Gastrocnemius medialis (tissue), 4 donors: Measurements from ENCODE around the gene PARN. TPM values are rescaled to one million over a fixed set of nuclear protein-coding genes. Genes with fewer than 3 reads are reported as not detected.
"Not testable (repeated sequence)": the region's sequence is repeated elsewhere in the genome, so short reads cannot be mapped to it uniquely, and the experiment has no call there.

Experiments
- ATAC-seq, 2 donors: fragments of 150-250 bp; one replicate each; pipeline ENCODE4 v1.9.1; 2016
- DNase-seq, 2 donors: peaks; one replicate each; pipeline ENCODE4 v3.0.0-alpha.2; 2019
- H3K27ac ChIP-seq, 4 donors: fragments of 200-600 bp; sonication (generic); 1 replicate in 1 of 4; 2 replicates in 3 of 4; pipeline ENCODE4 v1.5.1; 2016 to 2018; ENCODE audit warnings: mild to moderate bottlenecking in 2 of 4, moderate library complexity in 1 of 4
- H3K27me3 ChIP-seq, 3 donors: fragments of 200-600 bp; sonication (generic) in 2 of 3; 1 replicate in 1 of 3; 2 replicates in 2 of 3; pipeline versions ENCODE4 v1.5.1 to v1.6.0; 2016 to 2019; ENCODE audit warnings: mild to moderate bottlenecking in 1 of 3, moderate library complexity in 1 of 3
- H3K36me3 ChIP-seq, 2 donors: fragments of 200-600 bp; sonication (generic) in 1 of 2; one replicate each; pipeline ENCODE4 v1.5.1; 2017 to 2018
- H3K4me1 ChIP-seq, 2 donors: fragments of 200-600 bp; sonication (generic) in 1 of 2; one replicate each; pipeline ENCODE4 v1.5.1; 2016 to 2017; ENCODE audit warnings: mild to moderate bottlenecking in 2 of 2
- H3K4me3 ChIP-seq, 4 donors: fragments of 200-600 bp; sonication (generic) in 3 of 4; 1 replicate in 1 of 4; 2 replicates in 3 of 4; pipeline ENCODE4 v1.5.1; 2016 to 2019; ENCODE audit warnings: mild to moderate bottlenecking in 2 of 4
- H3K9me3 ChIP-seq, 3 donors: fragments of 200-600 bp; sonication (generic) in 2 of 3; 1 replicate in 1 of 3; 2 replicates in 2 of 3; pipeline ENCODE4 v1.5.1; 2016 to 2019
- POLR2A ChIP-seq, 2 donors: fragments of 450-650 bp; IDR thresholded peaks; one replicate each; pipeline ENCODE4 v1.6.1; 2017; ENCODE audit warnings: antibody characterized with exemption in 2 of 2, mild to moderate bottlenecking in 2 of 2, moderate library complexity in 2 of 2
- in situ Hi-C, 4 donors: fragments of 200-750 bp; cut with MboI; loops; one replicate each; pipeline versions ENCODE4 v1.15.0 to v1.8.0; 2017; ENCODE audit warnings: low sequenced_read_pairs in 4 of 4
- intact Hi-C: fragments of 100-400 bp; cut with DNase I; formaldehyde crosslinking; loops from one replicate; pipeline ENCODE4 v1.15.1; 2023; ENCODE audit warnings: low total_unique reads
- total RNA-seq, 4 donors: library from RNA; depleted of rRNA; stranded (reverse); fragments of >200 nt; gene quantifications; one replicate each; pipeline versions ENCODE4 v1.1.0 to v1.2.3, GENCODE V29; 2016
- TF ChIP-seq, protein P1 (sequence below), 5 experiments: fragments of 450-650 bp in 3 of 5; fragments of 200-600 bp in 2 of 5; sonication (generic) in 2 of 5; IDR thresholded peaks in 4 of 5; conservative IDR thresholded peaks in 1 of 5; 1 replicate in 4 of 5; 2 replicates in 1 of 5; pipeline ENCODE4 v1.5.1; 2016 to 2019; ENCODE audit warnings: antibody characterized with exemption in 5 of 5, mild to moderate bottlenecking in 3 of 5, moderate library complexity in 3 of 5

PARN gene
- total RNA-seq, 4 donors from 2014 or later: 18.8 to 44.9 (median 31.2) TPM

DNA sequence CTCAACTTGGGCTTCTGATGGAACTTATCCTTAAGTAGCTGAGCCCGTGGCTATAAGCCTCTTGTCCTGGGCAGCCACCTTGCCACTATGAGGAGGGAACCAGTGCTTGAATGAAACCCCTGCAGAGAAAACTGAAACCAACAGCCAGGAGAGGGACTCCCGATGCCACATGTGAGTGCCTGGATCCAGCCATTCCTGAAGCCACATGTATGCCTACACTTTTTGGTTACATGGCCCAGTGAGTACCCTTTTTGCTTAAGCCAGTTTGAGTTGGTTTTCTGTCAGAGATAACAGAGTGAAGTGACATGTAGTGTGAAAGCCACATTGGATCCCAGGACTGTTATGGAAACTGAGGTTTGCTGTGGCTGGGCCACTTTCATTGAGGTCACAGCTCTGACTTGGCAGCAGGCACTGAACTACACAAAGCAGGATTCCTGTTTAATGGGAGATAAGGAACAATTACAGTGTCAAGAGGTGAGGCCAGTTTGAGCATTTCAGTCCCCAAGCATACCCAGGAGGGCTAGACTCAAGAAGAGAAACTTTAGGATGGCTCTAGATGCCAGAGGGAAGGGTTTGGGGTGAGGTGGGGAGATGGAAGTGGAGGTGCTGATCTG is 222.2 kb downstream of the PARN start:
- Histone ChIP-seq H3K9me3 (no peaks in the 10 kb centered on the region), H3K4me3 (no peak overlapping the region), H3K4me1 (peaks cover 5 to 11% of the 10 kb centered on the region in 2 donors), H3K36me3 (no peaks in the 10 kb centered on the region), H3K27me3 (no peaks in the 10 kb centered on the region), H3K27ac (peak overlapping the region; percentile 86 to 89 (median 88))
- DNase-seq (no peak), ATAC-seq (no peak)
- intact Hi-C loops: no loop called here
- no peak for TF ChIP-seq POLR2A (IDR thresholded peaks at IDR 0.05)
- TF ChIP-seq, protein P1, sequence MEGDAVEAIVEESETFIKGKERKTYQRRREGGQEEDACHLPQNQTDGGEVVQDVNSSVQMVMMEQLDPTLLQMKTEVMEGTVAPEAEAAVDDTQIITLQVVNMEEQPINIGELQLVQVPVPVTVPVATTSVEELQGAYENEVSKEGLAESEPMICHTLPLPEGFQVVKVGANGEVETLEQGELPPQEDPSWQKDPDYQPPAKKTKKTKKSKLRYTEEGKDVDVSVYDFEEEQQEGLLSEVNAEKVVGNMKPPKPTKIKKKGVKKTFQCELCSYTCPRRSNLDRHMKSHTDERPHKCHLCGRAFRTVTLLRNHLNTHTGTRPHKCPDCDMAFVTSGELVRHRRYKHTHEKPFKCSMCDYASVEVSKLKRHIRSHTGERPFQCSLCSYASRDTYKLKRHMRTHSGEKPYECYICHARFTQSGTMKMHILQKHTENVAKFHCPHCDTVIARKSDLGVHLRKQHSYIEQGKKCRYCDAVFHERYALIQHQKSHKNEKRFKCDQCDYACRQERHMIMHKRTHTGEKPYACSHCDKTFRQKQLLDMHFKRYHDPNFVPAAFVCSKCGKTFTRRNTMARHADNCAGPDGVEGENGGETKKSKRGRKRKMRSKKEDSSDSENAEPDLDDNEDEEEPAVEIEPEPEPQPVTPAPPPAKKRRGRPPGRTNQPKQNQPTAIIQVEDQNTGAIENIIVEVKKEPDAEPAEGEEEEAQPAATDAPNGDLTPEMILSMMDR (IDR thresholded peaks at IDR 0.05 in 4 of 5, conservative IDR thresholded peaks at IDR 0.05 in 1 of 5): no peak
- in situ Hi-C loops: loop anchor here in 1 of 4 donors (25.0 kb wide), 1 partner anchor 96 kb away; no protein-coding TSS in a partner anchor

DNA sequence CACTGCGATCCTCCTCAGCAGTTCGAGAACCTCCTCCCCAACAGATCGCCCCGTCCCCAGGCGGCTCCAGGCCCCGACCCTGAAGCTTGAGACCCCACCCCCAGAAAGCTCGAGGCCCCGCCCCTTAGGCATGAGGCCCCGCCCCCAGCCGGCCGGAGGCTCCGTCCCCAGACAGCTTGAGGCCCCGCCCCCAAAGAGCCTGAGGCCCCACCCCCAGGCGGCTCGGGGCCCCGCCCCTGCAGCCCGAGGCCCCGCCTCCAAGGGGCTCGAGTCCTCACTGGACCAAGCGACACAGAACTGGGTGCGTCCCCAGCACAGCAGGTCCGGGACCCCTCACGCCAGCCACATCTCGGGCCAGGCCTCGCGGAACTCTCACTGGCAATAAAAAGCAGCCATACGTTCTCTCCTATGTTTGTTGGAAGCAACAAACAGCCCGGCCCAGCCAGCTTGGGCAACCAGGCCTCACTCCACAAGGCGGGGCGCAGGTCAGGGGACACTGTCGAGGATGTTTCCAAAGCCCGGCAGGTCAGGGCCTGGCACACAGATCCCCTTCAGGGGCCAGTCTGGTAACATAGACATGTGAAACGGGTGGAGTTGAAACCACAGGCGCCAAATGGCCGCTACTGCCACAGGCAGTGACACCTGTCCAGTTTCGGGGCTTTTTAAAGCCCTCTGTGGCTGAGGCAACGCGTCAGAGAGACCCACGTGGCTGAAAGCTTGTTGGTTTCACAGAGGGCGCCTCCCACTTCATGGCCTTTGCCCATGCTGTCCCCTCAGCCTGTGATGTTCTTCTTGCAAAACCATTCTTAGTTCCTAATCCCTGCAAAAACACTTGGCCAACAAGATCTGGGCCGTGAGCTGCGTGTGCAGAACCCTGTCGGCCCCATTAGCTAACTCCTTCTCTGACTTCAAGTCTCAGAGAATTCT is 224.2 kb downstream of the PARN start:
- peak; percentile 65 to 75 for TF ChIP-seq POLR2A (IDR thresholded peaks at IDR 0.05)
- TF ChIP-seq, protein P1 (IDR thresholded peaks at IDR 0.05 in 4 of 5, conservative IDR thresholded peaks at IDR 0.05 in 1 of 5): no peak
- peak; percentile 45 to 85 for DNase-seq
- H3K36me3 ChIP-seq: no peaks in the 10 kb centered on the region
- peak; percentile 79 for ATAC-seq
- H3K4me3 ChIP-seq: peak overlapping the region; percentile 15 to 30 (median 23)
- peak overlapping the region; percentile 86 to 89 (median 88) for H3K27ac ChIP-seq
- no peaks in the 10 kb centered on the region for H3K27me3 ChIP-seq
- in situ Hi-C loops: loop anchor here in 1 of 4 donors (25.0 kb wide), 1 partner anchor 94 kb away; no protein-coding TSS in a partner anchor
- no peaks in the 10 kb centered on the region for H3K9me3 ChIP-seq
- intact Hi-C loops: loop anchor here (1.0 kb wide), 1 partner anchor 88 kb away; no protein-coding TSS in a partner anchor
- H3K4me1 ChIP-seq: peaks cover 6 to 11% of the 10 kb centered on the region in 2 donors

DNA sequence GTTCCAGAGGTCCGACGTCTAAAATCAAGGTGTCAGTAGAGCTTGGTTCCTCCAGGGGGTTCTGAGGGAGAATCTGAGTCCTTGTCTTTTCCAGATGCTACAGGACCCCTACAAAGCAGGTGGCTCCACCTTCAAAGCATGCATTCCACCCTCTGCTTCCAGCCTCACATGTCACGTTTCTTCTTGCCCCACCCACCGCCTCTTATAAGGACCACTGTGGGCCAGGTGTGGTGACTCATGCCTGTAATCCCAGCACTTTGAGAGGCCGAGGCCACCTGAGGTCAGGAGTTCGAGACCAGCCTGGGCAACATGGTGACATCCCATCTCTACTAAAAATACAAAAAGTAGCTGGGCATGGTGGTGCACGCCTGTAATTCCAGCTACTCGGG is 227.1 kb downstream of the PARN start:
- H3K9me3 ChIP-seq, H3K36me3 ChIP-seq, DNase-seq, ATAC-seq, H3K27me3 ChIP-seq, H3K4me3 ChIP-seq, intact Hi-C loops: not testable (repeated sequence)
- peaks cover 31 to 32% of the 10 kb centered on the region in 2 donors for H3K4me1 ChIP-seq
- in situ Hi-C loops: loop anchor here in 1 of 4 donors (25.0 kb wide), 1 partner anchor 91 kb away; no protein-coding TSS in a partner anchor
- peak overlapping the region in 3 of 4 donors; percentile 91 to 96 (median 94) for H3K27ac ChIP-seq

DNA sequence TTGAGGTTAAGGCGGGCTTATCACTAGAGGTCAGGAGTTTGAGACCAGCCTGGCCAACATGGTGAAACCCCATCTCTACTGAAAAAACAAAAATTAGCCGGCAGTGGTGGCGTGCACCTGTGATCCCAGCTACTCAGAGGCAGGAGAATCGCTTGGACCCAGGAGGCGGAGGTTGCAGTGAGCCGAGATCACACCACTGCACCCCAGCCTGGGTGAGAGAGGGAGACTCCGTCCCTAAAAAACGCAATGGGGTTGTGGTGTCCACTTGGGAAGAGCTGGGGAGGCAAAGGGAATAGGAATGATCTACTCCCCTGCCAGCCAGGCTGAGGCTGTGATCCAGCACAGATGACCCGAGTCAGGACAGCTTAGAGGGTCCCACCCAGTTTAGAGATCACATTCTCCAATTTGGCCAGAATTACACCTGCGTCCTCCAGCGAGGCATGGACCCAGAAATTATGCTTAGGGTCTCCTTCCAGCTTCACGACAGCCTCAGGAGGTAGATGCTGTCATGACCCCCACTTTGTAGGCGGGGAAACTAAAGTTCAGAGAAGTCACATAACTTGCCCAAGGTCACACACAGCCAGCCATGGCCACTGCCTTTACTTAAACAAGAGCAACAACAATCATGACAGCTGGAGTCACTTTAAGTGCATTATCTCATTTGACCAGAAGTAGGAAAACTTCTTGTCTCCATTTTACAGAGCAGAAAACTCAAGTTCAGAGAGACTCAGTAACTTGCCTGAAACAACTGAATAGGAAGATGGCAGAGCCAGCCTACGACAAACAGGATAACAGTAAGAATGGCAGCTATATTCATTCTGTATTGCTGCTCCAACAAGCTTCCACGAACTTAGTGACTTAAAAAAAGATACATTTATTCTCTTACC is 227.7 kb downstream of the PARN start:
- ATAC-seq, H3K4me3 ChIP-seq, H3K36me3 ChIP-seq, DNase-seq, intact Hi-C loops, H3K9me3 ChIP-seq, H3K27me3 ChIP-seq: not testable (repeated sequence)
- Histone ChIP-seq H3K27ac (peak overlapping the region; percentile 91 to 96 (median 94)), H3K4me1 (peaks cover 31 to 32% of the 10 kb centered on the region in 2 donors)
- in situ Hi-C loops: loop anchor here in 1 of 4 donors (25.0 kb wide), 1 partner anchor 90 kb away; no protein-coding TSS in a partner anchor

DNA sequence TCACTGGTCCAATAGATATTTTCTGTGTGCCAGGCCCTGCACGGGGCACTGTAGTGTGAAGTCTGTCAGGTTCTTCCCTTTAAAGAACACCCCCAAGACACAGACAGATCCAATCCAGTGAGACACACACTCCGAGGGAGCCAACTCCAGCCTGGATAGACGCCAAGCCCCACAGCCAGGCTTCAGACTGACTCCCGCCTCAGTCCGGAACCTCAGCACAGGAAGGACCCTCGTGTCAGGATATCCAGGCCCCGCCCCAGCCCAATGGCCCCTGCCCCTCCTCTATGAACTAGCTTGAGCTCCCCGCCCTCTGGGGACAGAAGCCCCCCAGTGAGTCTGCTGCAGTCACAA is 228.4 kb downstream of the PARN start:
- not testable (repeated sequence) for H3K9me3 ChIP-seq, H3K27me3 ChIP-seq, H3K4me3 ChIP-seq, ATAC-seq, H3K36me3 ChIP-seq, DNase-seq
- intact Hi-C loops: loop anchor here (2.0 kb wide), 3 partner anchors 93 to 127 kb away; no protein-coding TSS in a partner anchor
- in situ Hi-C loops: loop anchor here in 1 of 4 donors (25.0 kb wide), 1 partner anchor 89 kb away; no protein-coding TSS in a partner anchor
- Histone ChIP-seq H3K4me1 (peaks cover 27 to 31% of the 10 kb centered on the region in 2 donors), H3K27ac (peak overlapping the region; percentile 91 to 96 (median 94))

DNA sequence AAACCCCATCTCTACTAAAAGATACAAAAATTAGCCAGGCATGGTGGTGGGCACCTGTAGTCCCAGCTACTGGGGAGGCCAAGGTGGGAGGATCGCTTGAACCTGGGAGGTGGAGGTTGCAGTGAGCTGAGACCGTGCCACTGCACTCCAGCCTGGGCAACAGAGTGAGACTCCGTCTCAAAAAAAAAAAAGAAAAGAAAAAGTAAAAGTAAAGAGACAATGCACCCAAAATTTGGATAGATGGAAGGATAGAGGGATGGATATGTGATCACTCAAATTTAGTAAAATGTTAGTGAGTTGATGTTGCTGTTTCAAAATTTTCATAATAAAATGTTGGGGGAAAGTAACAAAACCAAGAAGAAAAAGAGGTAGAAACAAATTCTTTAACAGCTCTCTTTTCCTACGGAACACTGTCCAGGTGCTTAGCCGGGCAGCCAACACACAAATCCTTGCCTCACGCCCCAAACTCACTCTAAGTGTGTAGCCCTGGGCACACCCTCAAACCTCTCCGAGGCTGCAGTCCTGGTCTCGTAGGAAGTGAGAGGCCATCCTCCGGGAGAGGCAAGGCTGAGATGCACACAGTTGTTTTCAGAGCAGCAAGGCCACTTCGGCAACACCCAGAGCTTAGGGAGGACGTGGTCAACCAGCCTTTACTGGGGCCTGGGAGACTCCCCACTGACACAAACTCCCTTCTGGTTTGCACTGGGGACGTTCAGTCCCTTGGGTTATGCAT is 228.9 kb downstream of the PARN start:
- ATAC-seq, H3K4me3 ChIP-seq, DNase-seq, H3K9me3 ChIP-seq, H3K36me3 ChIP-seq, H3K27me3 ChIP-seq: not testable (repeated sequence)
- in situ Hi-C loops: loop anchor here in 1 of 4 donors (25.0 kb wide), 1 partner anchor 89 kb away; no protein-coding TSS in a partner anchor
- H3K27ac ChIP-seq: peak overlapping the region; percentile 91 to 96 (median 94)
- intact Hi-C loops: loop anchor here (2.0 kb wide), 3 partner anchors 92 to 128 kb away; no protein-coding TSS in a partner anchor
- H3K4me1 ChIP-seq: peaks cover 22 to 31% of the 10 kb centered on the region in 2 donors
